HG02938 (cell line): ENCODE results near the gene WDR82.

Experiments
- ATAC-seq: cut with Tn5 transposase; IDR thresholded peaks from one replicate; pipeline ENCODE4 v1.9.1; 2021; ENCODE audit warnings: mild to moderate bottlenecking, moderate library complexity; ENCODE audit not compliant: unreplicated experiment

Gene WDR82

DNA sequence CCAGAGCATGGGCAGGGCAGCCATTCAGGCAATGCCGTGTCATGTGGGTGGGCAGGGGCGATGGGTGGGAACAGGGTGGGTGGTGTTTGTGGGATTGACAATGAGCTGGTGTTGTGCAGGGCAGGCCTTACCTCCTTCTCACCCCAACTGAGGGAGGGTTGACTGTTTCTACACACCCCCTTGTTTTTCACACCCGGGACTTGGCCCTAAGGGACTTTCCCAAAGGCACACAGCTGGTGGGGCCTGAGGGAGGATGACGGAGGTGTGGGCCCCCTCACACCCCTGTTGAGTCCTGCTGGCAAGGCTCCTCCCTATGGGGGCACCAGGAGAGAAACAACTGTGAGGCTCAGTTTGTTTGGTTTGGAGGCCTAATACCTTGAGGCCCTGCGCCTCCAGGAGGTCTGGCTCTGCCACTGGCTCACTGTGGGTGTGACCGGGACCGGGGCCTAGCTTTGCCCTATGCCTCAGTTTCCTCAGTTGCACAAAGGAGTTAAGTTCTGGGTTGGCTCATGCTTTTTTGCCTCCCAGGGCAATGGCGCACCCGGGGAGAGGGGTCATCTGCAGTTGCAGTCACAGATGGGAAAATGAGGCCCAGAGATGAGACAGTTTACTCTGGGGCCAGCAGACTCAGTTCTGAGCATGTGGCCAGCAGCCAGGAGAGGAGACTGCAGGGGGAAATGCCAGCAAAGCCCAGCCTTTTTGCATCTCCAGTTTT, 32.6 kb upstream of the WDR82 start:
- no peak for ATAC-seq

- ATAC-seq: no peak
Measured at GRCh38 chr3:52308308-52308707, 29.9 kb upstream of the WDR82 start.

GRCh38 chr3:52306978-52307377, 28.5 kb upstream of the WDR82 start:
- no peak for ATAC-seq

DNA sequence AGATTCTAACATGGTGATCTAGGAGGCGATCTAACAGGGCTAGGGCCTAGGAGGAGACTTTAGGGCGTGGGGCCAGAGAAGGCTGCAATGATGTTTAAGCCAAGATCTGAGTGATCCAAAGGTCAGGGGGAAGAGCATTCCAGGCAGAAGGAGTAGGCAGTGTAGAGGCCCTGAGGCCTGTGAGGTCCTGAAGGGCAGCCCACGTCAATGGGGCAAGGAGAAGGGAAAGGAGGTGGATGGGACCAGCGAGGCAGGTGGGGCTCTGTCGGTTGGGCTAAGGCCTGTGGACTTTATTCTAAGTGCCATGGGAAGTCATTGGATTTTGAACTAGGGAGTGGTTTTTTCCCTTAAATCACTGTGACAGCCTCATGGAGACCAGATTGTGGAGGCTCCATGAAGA, 27.5 kb upstream of the WDR82 start:
- ATAC-seq: no peak

DNA sequence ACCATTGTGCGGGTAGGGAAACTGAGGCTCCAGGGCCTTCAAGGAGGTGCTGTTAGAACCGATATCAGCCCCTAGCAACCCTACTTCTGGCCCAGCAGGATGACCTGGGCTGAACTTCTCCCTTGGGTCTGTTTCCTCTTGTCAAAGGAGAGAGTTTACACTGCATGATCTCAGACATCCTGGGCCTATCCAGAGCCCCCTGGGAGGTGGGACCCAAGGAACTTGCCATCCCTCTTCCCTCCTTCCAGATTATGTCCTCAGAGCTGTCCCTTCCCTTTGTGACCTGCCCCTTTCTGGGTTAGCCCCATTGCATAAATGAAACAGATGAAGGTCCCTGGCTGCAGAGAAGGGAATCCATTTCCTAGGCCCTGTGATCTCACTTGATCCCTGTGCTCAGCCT, 25.4 kb upstream of the WDR82 start:
- no peak for ATAC-seq

- no peak for ATAC-seq
Measured at GRCh38 chr3:52302426-52303145, 24.1 kb upstream of the WDR82 start.

DNA sequence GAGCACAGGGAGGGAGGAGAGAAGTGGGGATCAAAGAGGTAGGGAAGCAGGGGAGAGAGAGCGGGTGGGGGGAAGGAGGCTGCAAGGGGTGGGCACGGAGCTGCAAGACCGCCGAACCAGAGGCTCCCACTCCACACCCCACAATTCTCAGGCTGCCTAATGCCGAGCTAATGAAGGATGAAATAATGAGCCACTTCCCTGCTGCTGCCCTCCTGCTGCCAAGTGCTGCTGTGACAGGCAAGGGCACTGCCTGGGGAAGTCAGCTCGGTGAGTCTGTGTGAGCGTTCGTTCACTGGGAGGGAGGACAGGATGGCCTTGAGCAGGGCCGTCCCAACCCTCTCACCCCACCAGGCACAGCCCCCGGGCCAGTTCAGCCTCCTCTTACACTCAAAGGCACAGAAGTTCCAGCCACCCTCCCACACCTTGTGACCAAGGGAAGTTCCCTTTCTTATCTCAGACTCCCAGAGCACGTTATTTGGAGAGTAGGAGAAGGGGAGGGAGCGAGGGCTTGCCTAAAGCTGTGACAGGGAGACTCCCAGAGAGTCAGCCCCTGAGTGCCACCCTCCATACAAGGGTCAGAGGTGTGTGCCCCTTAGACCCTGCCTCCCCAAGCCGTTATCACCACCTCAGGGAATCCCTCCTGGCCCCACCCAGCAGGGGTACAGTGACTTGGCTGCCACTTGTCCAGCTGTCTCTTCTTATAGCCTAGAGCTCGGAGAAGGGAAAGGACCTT, 21.6 kb upstream of the WDR82 start:
- no peak for ATAC-seq

DNA sequence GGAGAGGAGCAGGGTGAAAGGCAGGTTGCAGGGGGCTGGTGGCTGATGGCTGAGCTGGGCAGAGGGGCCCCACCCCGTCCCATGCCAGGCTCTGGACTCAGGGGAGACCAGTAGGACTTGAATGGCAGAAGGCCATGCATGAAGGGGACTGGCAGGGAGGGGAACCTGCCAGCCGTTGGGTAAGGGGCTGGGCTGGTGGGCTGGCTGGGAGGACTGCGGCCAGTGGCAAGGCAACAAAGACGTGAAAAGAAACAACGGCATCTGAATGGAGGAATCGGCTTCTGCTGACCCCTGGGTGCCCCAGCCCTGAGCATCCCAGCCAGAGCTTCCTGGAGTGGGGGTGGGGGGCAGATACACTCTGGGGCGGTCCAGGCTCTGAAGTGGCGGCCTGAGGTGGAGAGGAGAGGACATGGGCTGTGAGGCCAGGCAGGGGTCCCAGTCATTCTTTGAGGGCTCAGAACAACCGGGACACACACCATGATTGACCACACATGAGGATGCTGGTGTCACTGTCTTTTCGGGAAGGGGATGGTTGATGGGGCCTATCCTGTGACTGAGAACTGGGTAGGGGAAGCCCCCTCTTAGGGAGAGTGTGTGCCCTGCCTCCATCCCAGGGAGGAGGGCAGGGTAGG, 20.9 kb upstream of the WDR82 start:
- ATAC-seq: no peak

- no peak for ATAC-seq
Measured at GRCh38 chr3:52298149-52299098, 20.0 kb upstream of the WDR82 start.

- no peak for ATAC-seq
Measured at GRCh38 chr3:52297242-52298148, 19.0 kb upstream of the WDR82 start.

DNA sequence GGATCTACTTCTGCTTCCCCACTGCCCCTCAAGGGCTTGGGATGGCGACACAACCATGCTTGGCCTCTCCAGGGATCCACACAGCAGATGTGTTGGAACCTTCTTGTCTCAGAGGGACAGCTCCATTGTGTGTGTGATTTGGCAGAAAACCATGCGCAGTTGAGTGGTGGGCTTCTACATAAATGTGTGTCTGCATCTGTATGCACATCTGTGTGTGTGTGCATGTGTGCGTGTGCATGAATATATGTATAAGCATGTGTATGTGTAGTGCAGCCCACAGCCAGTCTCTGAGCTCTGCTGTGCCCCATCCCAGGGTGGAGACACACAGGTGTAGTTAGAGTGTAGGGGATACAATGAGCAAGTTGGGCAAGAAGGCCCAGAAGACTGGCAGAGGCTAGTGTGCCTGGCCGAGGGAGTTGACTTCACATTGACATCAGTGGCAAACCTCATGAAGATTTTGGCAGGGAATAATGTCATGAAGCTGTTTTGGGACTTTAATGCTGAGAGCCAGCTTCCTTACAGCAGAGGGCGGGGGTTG, 17.3 kb upstream of the WDR82 start:
- no peak for ATAC-seq

GRCh38 chr3:52294320-52295150, 16.1 kb upstream of the WDR82 start:
- no peak for ATAC-seq

DNA sequence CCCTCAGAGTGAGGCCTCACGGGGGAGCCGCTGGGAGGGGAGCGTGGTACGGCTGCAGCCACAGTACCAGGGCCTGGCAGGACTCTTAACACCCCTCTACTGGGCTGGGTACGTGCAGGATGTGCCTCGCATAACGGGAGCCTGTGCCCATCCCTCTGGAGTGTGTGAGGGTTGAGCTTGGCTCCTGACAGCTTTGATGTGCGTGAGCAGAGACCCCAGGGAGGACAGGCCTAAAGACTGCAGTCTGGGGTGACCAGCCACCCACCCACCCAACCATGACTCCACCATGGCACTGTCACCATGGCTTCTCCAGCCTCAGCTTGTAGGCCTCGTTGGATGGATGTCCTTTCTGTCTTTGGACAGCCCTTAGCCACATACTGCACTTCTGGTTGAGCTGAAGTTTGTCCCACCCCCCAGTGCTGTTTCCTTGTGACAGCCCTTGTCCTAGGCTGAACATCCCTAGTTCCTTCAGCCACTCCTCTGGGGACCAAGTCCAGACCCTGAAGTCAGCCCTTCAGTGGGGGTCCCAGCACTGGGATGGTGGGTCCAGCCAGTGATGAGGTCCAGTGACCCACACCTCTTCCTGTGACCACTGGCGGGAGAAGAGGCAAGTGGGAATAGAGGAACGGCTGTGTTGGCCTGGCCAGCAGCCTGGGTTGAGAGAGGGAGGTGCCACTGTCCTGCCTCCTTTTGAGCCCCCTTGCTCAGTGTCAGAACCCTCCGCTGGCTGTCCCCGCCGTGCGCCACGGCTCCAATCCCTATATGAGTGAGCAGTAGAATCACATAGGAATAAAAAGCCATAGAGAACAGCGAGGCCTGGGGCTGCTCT, 15.3 kb upstream of the WDR82 start:
- no peak for ATAC-seq

DNA sequence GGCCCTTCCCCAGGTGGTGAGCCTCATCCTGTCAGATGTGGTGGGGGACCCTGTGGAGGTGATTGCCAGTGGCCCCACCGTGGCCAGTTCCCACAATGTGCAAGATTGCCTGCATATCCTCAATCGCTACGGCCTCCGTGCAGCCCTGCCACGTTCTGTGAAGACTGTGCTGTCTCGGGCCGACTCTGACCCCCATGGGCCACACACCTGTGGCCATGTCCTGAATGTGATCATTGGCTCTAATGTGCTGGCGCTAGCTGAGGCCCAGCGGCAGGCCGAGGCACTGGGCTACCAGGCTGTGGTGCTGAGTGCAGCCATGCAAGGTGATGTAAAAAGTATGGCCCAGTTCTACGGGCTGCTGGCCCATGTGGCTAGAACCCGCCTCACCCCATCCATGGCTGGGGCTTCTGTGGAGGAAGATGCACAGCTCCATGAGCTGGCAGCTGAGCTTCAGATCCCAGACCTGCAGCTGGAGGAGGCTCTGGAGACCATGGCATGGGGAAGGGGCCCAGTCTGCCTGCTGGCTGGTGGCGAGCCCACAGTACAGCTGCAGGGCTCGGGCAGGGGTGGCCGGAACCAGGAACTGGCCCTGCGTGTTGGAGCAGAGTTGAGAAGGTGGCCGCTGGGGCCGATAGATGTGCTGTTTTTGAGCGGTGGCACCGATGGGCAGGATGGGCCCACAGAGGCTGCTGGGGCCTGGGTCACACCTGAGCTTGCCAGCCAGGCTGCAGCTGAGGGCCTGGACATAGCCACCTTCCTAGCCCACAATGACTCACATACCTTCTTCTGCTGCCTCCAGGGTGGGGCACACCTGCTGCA, 14.0 kb upstream of the WDR82 start:
- no peak for ATAC-seq

GRCh38 chr3:52291508-52292181, 13.2 kb upstream of the WDR82 start:
- no peak for ATAC-seq
